ENCODE data around the gene SRD5A1. TPM values are rescaled to one million over a fixed set of nuclear protein-coding genes. Genes with fewer than 3 reads are reported as not detected.

The SRD5A1 gene
- total RNA-seq, 1 experiment from 2014 or later: 24.7 TPM

GRCh38 chr5:6700685-6701355 is 67.6 kb downstream of the SRD5A1 start:
- ChIA-PET POLR2A (no interaction called here), RAD21 (ENCODE audit: low non-redundant PET in 1 of 2, low total read pairs in 2 of 2, uncharacterized antibody in 2 of 2, unreplicated experiment in 2 of 2) (no interaction called here), CTCF (no interaction called here)
- Histone ChIP-seq H3K79me2 (ENCODE audit: insufficient read depth, low read length) (no peaks in the 10 kb centered on the region), H3K27ac (ENCODE audit: low read depth, low read length) (no peak overlapping the region), H3K27me3 (ENCODE audit: insufficient read depth, low read length) (no peaks in the 10 kb centered on the region), H3K4me2 (ENCODE audit: low read length) (no peak overlapping the region), H3K9me3 (ENCODE audit: control insufficient read depth in 1 of 2, insufficient read depth in 1 of 2, low read depth in 1 of 2, low read length in 2 of 2) (no peaks in the 10 kb centered on the region), H3K9me2 (ENCODE audit: insufficient read depth) (no peaks in the 10 kb centered on the region), H3K9ac (ENCODE audit: low read length) (no peak overlapping the region), H3K36me3 (ENCODE audit: control insufficient read depth in 1 of 2, insufficient read depth in 2 of 2, low read length in 2 of 2) (no peaks in the 10 kb centered on the region), H3K4me1 (ENCODE audit: control insufficient read depth in 1 of 2, insufficient read depth in 2 of 2, low read length in 2 of 2) (peaks cover 14 to 21% of the 10 kb centered on the region in 2 experiments), H2AFZ (ENCODE audit: low read depth, low read length, poor library complexity, severe bottlenecking) (no peak overlapping the region), H3K4me3 (replicated peaks in 1 of 2; ENCODE audit: low read depth in 1 of 2, low read length in 2 of 2) (no peak overlapping the region), H4K20me1 (ENCODE audit: insufficient read depth) (no peaks in the 10 kb centered on the region)
- ATAC-seq (no peak), DNase-seq (ENCODE audit: low read depth, low spot score) (no peak)
- TF ChIP-seq ZNF274 (IDR thresholded peaks at IDR 0.05; ENCODE audit: low read depth, low read length) (no peak), REST (IDR thresholded peaks at IDR 0.05; ENCODE audit: low read depth) (no peak), CBX3 (IDR thresholded peaks at IDR 0.05; ENCODE audit: low read depth) (no peak), RAD21 (IDR thresholded peaks at IDR 0.05; ENCODE audit: low read depth) (no peak)
- intact Hi-C loops (cut with micrococcal nuclease): no loop called here
- no TSS peak for BruUV-seq (replicated peaks)

GRCh38 chr5:6701491-6701890 is 68.3 kb downstream of the SRD5A1 start:
- no peak overlapping the region for H3K4me2 ChIP-seq (ENCODE audit: low read length)
- H3K9me3 ChIP-seq (ENCODE audit: control insufficient read depth in 1 of 2, insufficient read depth in 1 of 2, low read depth in 1 of 2, low read length in 2 of 2): no peaks in the 10 kb centered on the region
- no TSS peak for BruUV-seq (replicated peaks)
- no peak overlapping the region for H3K27ac ChIP-seq (ENCODE audit: low read depth, low read length)
- RAD21 ChIA-PET (ENCODE audit: low non-redundant PET in 1 of 2, low total read pairs in 2 of 2, uncharacterized antibody in 2 of 2, unreplicated experiment in 2 of 2): no interaction called here
- no peaks in the 10 kb centered on the region for H3K79me2 ChIP-seq (ENCODE audit: insufficient read depth, low read length)
- POLR2A ChIA-PET: no interaction called here
- no peak for TF ChIP-seq REST (IDR thresholded peaks at IDR 0.05; ENCODE audit: low read depth)
- no peak for TF ChIP-seq ZBTB33 (IDR thresholded peaks at IDR 0.05; ENCODE audit: extremely low read depth, insufficient replicate concordance, low read length)
- no peak for TF ChIP-seq ELF1 (IDR thresholded peaks at IDR 0.05; ENCODE audit: borderline replicate concordance, low read depth)
- H3K9ac ChIP-seq (ENCODE audit: low read length): no peak overlapping the region
- no peak overlapping the region for H2AFZ ChIP-seq (ENCODE audit: low read depth, low read length, poor library complexity, severe bottlenecking)
- peaks cover 14 to 21% of the 10 kb centered on the region in 2 experiments for H3K4me1 ChIP-seq (ENCODE audit: control insufficient read depth in 1 of 2, insufficient read depth in 2 of 2, low read length in 2 of 2)
- CTCF ChIA-PET: no interaction called here
- H3K27me3 ChIP-seq (ENCODE audit: insufficient read depth, low read length): no peaks in the 10 kb centered on the region
- no peaks in the 10 kb centered on the region for H4K20me1 ChIP-seq (ENCODE audit: insufficient read depth)
- DNase-seq (ENCODE audit: low read depth, low spot score) (no peak), ATAC-seq (no peak)
- no peaks in the 10 kb centered on the region for H3K9me2 ChIP-seq (ENCODE audit: insufficient read depth)
- H3K36me3 ChIP-seq (ENCODE audit: control insufficient read depth in 1 of 2, insufficient read depth in 2 of 2, low read length in 2 of 2): no peaks in the 10 kb centered on the region
- intact Hi-C loops (cut with micrococcal nuclease): no loop called here
- no peak overlapping the region for H3K4me3 ChIP-seq (replicated peaks in 1 of 2; ENCODE audit: low read depth in 1 of 2, low read length in 2 of 2)

Data from HCT116 (cell line).